Gastroesophageal sphincter (tissue), 3 donors: ENCODE results near the gene ALK.

Experiments
- CTCF ChIP-seq, 4 experiments: fragments of 200-600 bp in 2 of 4; fragments of 450-650 bp in 2 of 4; sonication (generic) in 1 of 4; IDR thresholded peaks; one replicate each; pipeline ENCODE4 v1.5.1; 2017 to 2019; ENCODE audit warnings: antibody characterized with exemption in 4 of 4, mild to moderate bottlenecking in 2 of 4, moderate library complexity in 2 of 4
- EP300 ChIP-seq: sonication (generic); formaldehyde crosslinking; IDR thresholded peaks from one replicate; pipeline ENCODE4 v1.6.1; 2017; ENCODE audit warnings: antibody characterized with exemption, mild to moderate bottlenecking
- POLR2A ChIP-seq, 2 donors: fragments of 450-650 bp; IDR thresholded peaks; one replicate each; pipeline ENCODE4 v1.6.1; 2017; ENCODE audit warnings: antibody characterized with exemption in 2 of 2, mild to moderate bottlenecking in 2 of 2, moderate library complexity in 1 of 2
- POLR2AphosphoS5 ChIP-seq: sonication (generic); formaldehyde crosslinking; IDR thresholded peaks from one replicate; pipeline ENCODE4 v1.6.1; 2017; ENCODE audit warnings: antibody characterized with exemption

- TF ChIP-seq CTCF (IDR thresholded peaks at IDR 0.05), result no peak
- no peak for TF ChIP-seq EP300
- no peak for TF ChIP-seq POLR2AphosphoS5
- no peak for TF ChIP-seq POLR2A (IDR thresholded peaks at IDR 0.05)
Observed at GRCh38 chr2:29697181-29697580, 224.2 kb downstream of the ALK start.
